GM18508 (cell line): ENCODE measurements around the gene MAP3K5.
"Not testable (repeated sequence)": the region's sequence is repeated elsewhere in the genome, so short reads cannot be mapped to it uniquely, and the experiment has no call there.

ENCODE experiments used
- ATAC-seq: cut with Tn5 transposase; IDR thresholded peaks from one replicate; pipeline ENCODE4 v1.9.1; 2021; ENCODE audit warnings: moderate number of reproducible peaks; ENCODE audit not compliant: insufficient read depth, unreplicated experiment

Gene MAP3K5

GRCh38 chr6:136699358-136699757 lies 92.9 kb downstream of the MAP3K5 start:
- no peak for ATAC-seq

- no peak for ATAC-seq
Observed at GRCh38 chr6:136696783-136697364, 95.4 kb downstream of the MAP3K5 start.

- ATAC-seq, result no peak
Observed at GRCh38 chr6:136696238-136696637, 96.0 kb downstream of the MAP3K5 start.

DNA sequence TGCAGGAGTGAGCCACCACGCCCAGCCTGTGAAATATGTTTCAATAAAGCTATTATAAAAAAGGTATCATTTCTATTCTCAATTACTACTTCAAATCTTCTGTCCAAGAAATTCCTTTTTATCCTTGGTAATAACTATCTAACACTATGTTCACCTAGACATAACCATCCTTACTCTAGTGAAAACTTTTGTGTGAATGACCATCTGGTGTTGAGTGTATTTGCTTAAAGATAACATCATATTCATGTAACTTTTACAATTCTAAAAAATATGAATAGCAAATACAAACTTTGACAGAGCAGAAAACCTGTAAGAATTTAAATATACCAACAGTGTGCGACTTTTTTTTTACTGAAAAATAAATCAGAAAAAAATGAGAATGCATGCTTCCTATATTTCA lies 96.9 kb downstream of the MAP3K5 start:
- ATAC-seq, result no peak

DNA sequence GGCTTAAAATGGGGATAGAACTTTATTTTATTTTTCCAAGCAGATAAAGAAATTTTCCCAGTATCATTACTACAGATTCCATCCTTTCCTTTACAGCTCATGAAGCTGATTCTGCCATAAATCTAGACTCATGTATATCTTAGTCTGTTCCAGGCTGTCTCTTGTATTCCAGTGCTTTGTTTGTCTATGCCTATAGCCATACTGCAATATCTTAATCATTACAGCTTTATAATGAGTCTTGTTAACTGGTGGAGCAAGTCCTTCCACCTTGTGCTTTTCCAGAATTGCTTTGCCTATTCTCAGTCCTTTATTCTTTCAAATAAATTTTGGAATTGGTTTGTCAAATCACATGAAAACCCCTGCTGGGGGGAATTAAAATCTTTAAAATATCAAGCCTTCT lies 99.2 kb downstream of the MAP3K5 start:
- ATAC-seq, result no peak

GRCh38 chr6:136687894-136688293 lies 104.4 kb downstream of the MAP3K5 start:
- not testable (repeated sequence) for ATAC-seq

- no peak for ATAC-seq
Observed at GRCh38 chr6:136685540-136686108, 106.7 kb downstream of the MAP3K5 start.

DNA sequence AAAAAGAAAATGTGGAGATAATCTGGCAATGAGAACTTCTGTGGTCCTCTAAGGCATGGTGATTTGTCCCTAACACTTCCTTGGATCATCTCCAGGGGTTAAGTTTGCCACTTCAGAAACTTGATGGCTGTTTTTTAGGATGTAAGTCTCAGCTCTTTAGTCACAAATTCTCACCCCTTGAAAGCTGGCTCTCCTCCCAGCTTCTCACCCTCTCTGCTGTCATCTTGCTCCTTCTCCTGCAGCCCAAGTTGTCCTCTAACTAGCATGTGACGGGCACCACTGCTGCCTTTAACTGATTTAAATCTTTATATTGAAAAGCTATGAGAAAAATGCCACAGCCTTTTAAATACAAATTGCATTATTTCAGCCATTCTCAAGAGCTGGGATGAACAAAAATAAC lies 107.8 kb downstream of the MAP3K5 start:
- ATAC-seq, result no peak

- ATAC-seq, result no peak
Observed at GRCh38 chr6:136683209-136683941, 108.9 kb downstream of the MAP3K5 start.

- ATAC-seq, result no peak
Observed at GRCh38 chr6:136682292-136682691, 110.0 kb downstream of the MAP3K5 start.

DNA sequence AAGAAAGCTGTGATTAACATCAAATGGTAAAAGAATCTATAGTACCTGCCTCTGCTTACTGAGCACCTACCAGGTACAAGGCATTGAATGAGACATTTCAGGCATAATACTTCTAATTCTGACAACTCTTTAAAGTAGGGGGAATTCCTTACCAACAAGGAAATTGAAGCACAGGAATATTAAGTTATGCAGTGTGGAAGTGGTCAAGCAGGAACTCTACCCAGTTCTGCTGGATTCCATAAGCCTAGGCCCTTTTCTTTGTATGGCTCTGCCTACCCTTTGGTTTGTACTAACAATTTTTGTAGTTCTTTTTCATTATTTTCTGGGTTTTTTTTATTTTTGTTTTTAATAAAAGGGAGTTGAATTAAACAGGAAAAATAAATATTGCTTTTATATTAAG lies 114.5 kb downstream of the MAP3K5 start:
- ATAC-seq, result no peak

- no peak for ATAC-seq
Observed at GRCh38 chr6:136677344-136677743, 114.9 kb downstream of the MAP3K5 start.

- no peak for ATAC-seq
Observed at GRCh38 chr6:136676075-136676474, 116.2 kb downstream of the MAP3K5 start.

GRCh38 chr6:136673571-136673970 lies 118.7 kb downstream of the MAP3K5 start:
- no peak for ATAC-seq

DNA sequence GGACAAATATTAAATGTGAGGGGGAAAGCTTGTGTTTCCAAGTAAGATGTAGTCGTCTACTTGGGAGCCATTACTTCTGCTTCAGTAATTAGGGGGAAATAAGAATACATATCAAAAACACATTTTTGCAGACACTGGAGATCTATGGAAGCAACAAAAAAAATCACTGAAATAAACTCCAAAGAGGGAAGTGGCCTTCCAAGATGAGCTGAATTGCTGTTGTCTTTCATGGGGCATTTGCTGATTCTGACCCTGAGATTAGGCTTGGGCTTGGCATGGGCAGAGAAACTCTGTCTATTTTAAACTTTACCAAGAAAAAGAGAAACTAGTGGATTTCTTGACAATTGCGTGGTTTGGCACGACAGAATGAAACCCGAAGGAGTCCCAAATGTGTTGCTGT lies 120.1 kb downstream of the MAP3K5 start:
- ATAC-seq, result no peak

DNA sequence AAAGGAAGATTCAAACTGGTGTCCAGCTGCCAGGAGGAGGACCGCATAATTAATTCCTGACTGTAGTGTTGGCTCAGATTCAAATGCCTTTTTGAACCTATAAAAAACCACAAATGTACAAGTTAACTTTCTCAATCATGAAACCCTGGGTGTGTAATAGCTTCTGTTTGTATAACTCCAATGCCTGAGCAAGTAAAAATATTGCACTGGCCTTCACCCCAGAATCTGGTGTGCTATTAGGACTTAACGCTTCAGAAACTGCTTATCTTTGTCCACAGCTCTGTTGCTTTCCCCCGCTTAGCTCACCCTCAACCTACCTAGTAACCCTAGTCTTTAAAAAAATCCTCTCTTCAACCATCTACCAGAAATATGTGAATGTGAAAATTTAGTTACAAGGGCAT lies 123.0 kb downstream of the MAP3K5 start:
- no peak for ATAC-seq

- ATAC-seq, result no peak
Observed at GRCh38 chr6:136668571-136668970, 123.7 kb downstream of the MAP3K5 start.

GRCh38 chr6:136666041-136666440 lies 126.2 kb downstream of the MAP3K5 start:
- no peak for ATAC-seq

- no peak for ATAC-seq
Observed at GRCh38 chr6:136662347-136663237, 129.7 kb downstream of the MAP3K5 start.

DNA sequence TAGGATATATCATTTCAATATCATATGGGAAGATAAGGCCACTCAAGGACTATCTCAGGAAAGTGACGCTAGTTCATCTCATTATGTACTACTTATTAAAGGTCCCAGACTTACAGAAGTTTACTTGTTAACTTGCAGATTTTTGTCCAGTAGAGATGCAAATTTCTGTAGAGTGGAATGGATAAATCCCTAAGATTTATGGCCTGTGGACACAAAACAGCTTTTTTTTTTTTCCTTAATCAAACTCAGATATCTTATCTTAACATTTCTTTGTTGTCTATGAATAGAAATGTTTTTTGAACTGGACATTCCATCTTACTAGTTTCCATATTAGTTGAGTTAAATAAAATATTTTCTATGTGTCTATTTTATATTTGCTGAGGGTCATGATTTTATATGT lies 131.6 kb downstream of the MAP3K5 start:
- no peak for ATAC-seq

DNA sequence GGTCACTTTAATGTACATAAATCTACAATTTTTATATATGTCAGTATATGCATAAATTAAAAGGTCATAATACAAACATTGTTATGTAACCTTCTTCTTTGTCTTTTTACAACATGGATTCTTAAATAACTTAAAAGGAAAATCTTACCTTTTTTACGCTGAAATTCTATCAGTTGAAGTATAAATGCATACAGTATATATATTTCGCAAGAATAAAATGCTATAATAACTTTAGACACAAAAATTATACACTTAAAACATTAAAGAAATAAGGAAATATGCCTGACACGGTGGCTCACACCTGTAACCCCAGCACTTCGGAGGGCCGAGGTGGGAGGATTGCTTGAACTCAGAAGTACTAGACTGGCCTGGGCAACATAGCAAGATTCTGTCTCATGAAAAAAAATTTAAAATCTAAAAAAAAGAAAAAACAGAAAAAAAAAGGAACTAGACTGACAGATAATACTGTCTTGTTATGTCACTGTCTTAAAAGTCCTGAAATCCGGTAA lies 132.2 kb downstream of the MAP3K5 start:
- no peak for ATAC-seq
